GM12878 (cell line): ENCODE results near the gene JUN. TPM values are rescaled to one million over a fixed set of nuclear protein-coding genes. Genes with fewer than 3 reads are reported as not detected.
A peak's percentile ranks its signal among the peaks of the same experiment; 100 is the strongest.

Experiments
- ATAC-seq: fragments of 200-7000 bp; cut with Tn5 transposase; 3 replicates; pipeline ENCODE4 v1.9.1; 2020; ENCODE audit warnings: mild to moderate bottlenecking, moderate library complexity
- BruUV-seq: library from RNA; stranded (reverse); fragments of 400-500 nt; replicated peaks from 2 replicates; lab custom pipeline; 2021; lab: Mats Ljungman, UMichigan
- CTCF ChIA-PET: fragments of 300-600 bp; sonication (Branson Sonifier 250); formaldehyde crosslinking; extraction: SDS; loops from one replicate; lab custom pipeline; 2021; ENCODE audit warnings: inconsistent platforms; lab: Yijun Ruan, JAX
- POLR2A ChIA-PET: fragments of 350-600 bp; formaldehyde crosslinking; extraction: SDS; loops from one replicate; lab custom pipeline; 2021; ENCODE audit warnings: inconsistent platforms; lab: Charles Lee
- RAD21 ChIA-PET: fragments of 300-600 bp; sonication (Branson Sonifier 250); formaldehyde crosslinking; loops from one replicate; lab custom pipeline; 2023; ENCODE audit warnings: antibody characterized with exemption; ENCODE audit not compliant: unreplicated experiment; lab: Charles Lee
- SMC1A ChIA-PET: fragments of 300-600 bp; sonication (Branson Sonifier 250); formaldehyde crosslinking; loops from one replicate; lab custom pipeline; 2023; ENCODE audit not compliant: unreplicated experiment, uncharacterized antibody; lab: Charles Lee
- DNase-seq: peaks from one replicate; pipeline ENCODE4 v3.0.0-alpha.2; 2011; ENCODE audit warnings: low read depth, low spot score
- FAIRE-seq: peaks from 3 replicates; lab custom pipeline; 2011; peaks lifted over from hg19 to GRCh38; lab: Jason Lieb, UNC
- H2AFZ ChIP-seq: 2 replicates; pipeline ENCODE4 v1.6.0; 2011; ENCODE audit warnings: low read depth, low read length, control low read depth; ENCODE audit not compliant: control insufficient read depth
- H3K27ac ChIP-seq: 2 replicates; pipeline ENCODE4 v1.5.1; 2011; ENCODE audit warnings: control low read depth; ENCODE audit not compliant: control insufficient read depth, insufficient read depth
- H3K27me3 ChIP-seq, 2 experiments: replicated peaks in 1 of 2; 2 replicates each; pipeline versions ENCODE4 v1.6.0 to v1.6.1; 2011; ENCODE audit warnings: low read length in 1 of 2; ENCODE audit not compliant: control insufficient read depth in 2 of 2, insufficient read depth in 2 of 2
- H3K36me3 ChIP-seq, 2 experiments: 2 replicates each; pipeline ENCODE4 v1.5.1; 2011; ENCODE audit warnings: low read length in 1 of 2; ENCODE audit not compliant: control insufficient read depth in 2 of 2, insufficient read depth in 2 of 2
- H3K4me1 ChIP-seq: 2 replicates; pipeline ENCODE4 v1.6.1; 2011; ENCODE audit warnings: mild to moderate bottlenecking, low read length, moderate library complexity, mixed read lengths; ENCODE audit not compliant: control insufficient read depth, insufficient read depth
- H3K4me2 ChIP-seq: 2 replicates; pipeline ENCODE4 v1.6.0; 2011; ENCODE audit warnings: control low read depth; ENCODE audit not compliant: control insufficient read depth, insufficient read depth
- H3K4me3 ChIP-seq: fragments of 200-600 bp; sonication (generic); 2 replicates; pipeline ENCODE4 v1.5.1; 2016
- H3K79me2 ChIP-seq: 2 replicates; pipeline ENCODE4 v1.6.0; 2011; ENCODE audit warnings: low read length; ENCODE audit not compliant: control insufficient read depth, insufficient read depth
- H3K9ac ChIP-seq: 2 replicates; pipeline ENCODE4 v1.8.0; 2011; ENCODE audit warnings: low read length, control low read depth, mixed read lengths; ENCODE audit not compliant: control insufficient read depth, insufficient read depth
- H3K9me3 ChIP-seq: replicated peaks from 3 replicates; pipeline ENCODE4 v1.5.1; 2011; ENCODE audit warnings: mild to moderate bottlenecking, low read length; ENCODE audit not compliant: control insufficient read depth, insufficient read depth
- H4K20me1 ChIP-seq: 2 replicates; pipeline ENCODE4 v1.6.0; 2011; ENCODE audit not compliant: control insufficient read depth, insufficient read depth
- CBFB ChIP-seq: IDR thresholded peaks from 2 replicates; pipeline ENCODE4 v1.6.1; 2016; ENCODE audit warnings: antibody characterized with exemption, low read depth
- CBX5 ChIP-seq: sonication (generic); IDR thresholded peaks from 2 replicates; pipeline ENCODE4 v1.6.1; 2016; ENCODE audit warnings: low read depth, moderate library complexity, mild to moderate bottlenecking, inconsistent platforms
- DPF2 ChIP-seq: fragments of 450-650 bp; IDR thresholded peaks from 2 replicates; pipeline ENCODE4 v1.6.1; 2017; ENCODE audit warnings: mild to moderate bottlenecking
- IKZF2 ChIP-seq, 2 experiments: fragments of 450-650 bp; IDR thresholded peaks; 2 replicates each; pipeline ENCODE4 v1.6.1; 2017; ENCODE audit warnings: mild to moderate bottlenecking in 2 of 2, moderate library complexity in 2 of 2
- KDM1A ChIP-seq: fragments of 200-600 bp; sonication (generic); IDR thresholded peaks from 2 replicates; pipeline ENCODE4 v1.6.1; 2016; ENCODE audit warnings: borderline replicate concordance
- NBN ChIP-seq: fragments of 450-650 bp; IDR thresholded peaks from 2 replicates; pipeline ENCODE4 v1.6.1; 2016
- POLR2AphosphoS5 ChIP-seq: IDR thresholded peaks from 2 replicates; pipeline ENCODE4 v1.6.1; 2011; ENCODE audit warnings: mild to moderate bottlenecking, low read length, inconsistent platforms
- RB1 ChIP-seq: fragments of 450-650 bp; formaldehyde crosslinking; IDR thresholded peaks from 2 replicates; pipeline ENCODE4 v1.6.1; 2017; ENCODE audit warnings: mild to moderate bottlenecking, borderline replicate concordance
- RUNX3 ChIP-seq: IDR thresholded peaks from 2 replicates; pipeline ENCODE4 v1.6.1; 2012; ENCODE audit warnings: low read length, inconsistent platforms
- TBL1XR1 ChIP-seq: IDR thresholded peaks from 2 replicates; pipeline ENCODE4 v1.6.1; 2012; ENCODE audit warnings: low read depth, low read length, improper control_type of control experiment
- ZSCAN29 ChIP-seq: fragments of 450-650 bp; IDR thresholded peaks from 2 replicates; pipeline ENCODE4 v1.6.1; 2017; ENCODE audit warnings: mild to moderate bottlenecking, moderate library complexity
- WGBS: methylation state at CpG from one replicate; pipeline ENCODE4 v1.1.6; 2016; ENCODE audit warnings: low lambda C conversion rate; ENCODE audit not compliant: insufficient replicate concordance, insufficient coverage; ENCODE audit errors: missing lambda C conversion rate; 5-methylcytosine and 5-hydroxymethylcytosine counted together
- in situ Hi-C: fragments of 300-500 bp; cut with MboI; formaldehyde crosslinking; loops from 9 replicates; pipeline ENCODE4 v1.14.3; 2018; ENCODE audit warnings: mixed read lengths
- intact Hi-C: fragments of 100-400 bp; cut with micrococcal nuclease; formaldehyde crosslinking; loops from one replicate; pipeline ENCODE4 v1.14.2; 2022; ENCODE audit not compliant: unreplicated experiment
- polyA plus RNA-seq, 11 experiments: library from polyadenylated mRNA; depleted of rRNA in 4 of 11; unstranded in 6 of 11; stranded (reverse) in 5 of 11; fragments of >200 nt; fragmentation: Nextera tagmentation in 4 of 11; fragmentation: Illumina TruSeq in 1 of 11; extraction: Ambion mirVana in 4 of 11; extraction: Trizol in 1 of 11; gene quantifications; 1 replicate in 1 of 11; 2 replicates in 10 of 11; pipeline versions ENCODE4 v1.2.1 to v1.2.3, GENCODE V29; 2011 to 2016; ENCODE audit warnings: inconsistent platforms in 2 of 11, missing spikeins in 2 of 11, low read depth in 1 of 11
- total RNA-seq, 4 experiments: library from RNA; depleted of rRNA in 3 of 4; stranded (reverse); fragments of >200 nt in 3 of 4; fragmentation: Illumina TruSeq in 1 of 4; extraction: Trizol in 1 of 4; gene quantifications; 2 replicates each; pipeline versions ENCODE4 v1.2.1 to v1.2.3, GENCODE V29; 2013 to 2021
- TF ChIP-seq, protein P1 (sequence below): IDR thresholded peaks from 2 replicates; pipeline ENCODE4 v1.6.1; 2012; ENCODE audit warnings: improper control_type of control experiment, low read depth, low read length; ENCODE audit not compliant: insufficient replicate concordance
- TF ChIP-seq, protein P2 (sequence below): fragments of 450-650 bp; IDR thresholded peaks from 2 replicates; pipeline ENCODE4 v1.6.1; 2016; ENCODE audit warnings: mild to moderate bottlenecking
- TF ChIP-seq, protein P3 (sequence below): fragments of 150-350 bp; IDR thresholded peaks from 2 replicates; pipeline ENCODE4 v1.6.1; 2016; ENCODE audit warnings: low read depth, low read length

The JUN gene
- total and polyA plus RNA-seq, 10 of the 15 experiments (the other 5 are each of a cell fraction or from before 2014, with no cell fraction given), result 0.18 to 8.4 (median 2.8) TPM

DNA sequence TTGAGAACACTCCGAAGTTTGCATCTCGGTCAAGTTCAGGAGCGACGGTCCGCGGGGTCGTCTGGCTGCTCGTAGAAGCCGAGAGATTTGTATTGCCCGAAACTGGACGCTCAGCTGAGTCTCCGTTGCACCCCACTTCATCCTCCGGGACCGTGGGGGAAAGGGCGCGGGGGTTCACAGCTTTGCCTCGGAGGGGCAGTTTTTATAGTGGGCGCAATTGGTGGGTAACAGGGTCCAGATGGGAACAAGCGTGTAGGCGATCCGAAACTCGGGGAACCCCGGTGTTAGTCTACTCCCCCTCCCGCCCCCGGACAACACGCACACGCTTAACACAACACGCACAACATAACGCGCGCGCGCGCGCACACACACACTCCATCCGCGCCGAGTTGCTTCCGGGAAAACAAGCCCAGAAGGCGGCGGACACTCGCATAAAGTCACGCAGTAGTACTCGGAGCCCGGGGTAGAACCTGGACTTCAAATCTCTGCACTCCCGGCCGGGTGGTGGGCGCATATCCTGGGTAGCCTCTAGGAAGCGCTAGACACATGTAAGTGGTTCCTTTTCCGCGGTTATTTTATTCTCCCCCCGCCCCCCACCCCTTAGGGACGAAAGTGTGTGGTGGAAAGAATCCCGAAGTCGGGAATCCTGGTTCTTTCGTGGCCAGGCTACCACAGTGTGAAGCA is 1.1 kb upstream of the JUN start:
- Histone ChIP-seq H3K36me3 (no peaks in the 10 kb centered on the region), H3K4me3 (peak overlapping the region; percentile 86), H2AFZ (peak overlapping the region; percentile 79), H3K4me2 (peak overlapping the region; percentile 99), H4K20me1 (no peaks in the 10 kb centered on the region), H3K27me3 (no peaks in the 10 kb centered on the region), H3K27ac (peak overlapping the region; percentile 90), H3K4me1 (peaks cover 11% of the 10 kb centered on the region), H3K79me2 (peaks cover 6% of the 10 kb centered on the region), H3K9ac (peak overlapping the region; percentile 97), H3K9me3 (peaks cover 3% of the 10 kb centered on the region; the same call in 1 of the 3 replicates)
- FAIRE-seq (no peak), ATAC-seq (peak; percentile 25), DNase-seq (no peak)
- POLR2A ChIA-PET, result interaction anchor here (0.6 to 1.3 kb wide), 4 partner anchors 11 to 261 kb away, joined by 3 read pairs; no protein-coding TSS in a partner anchor
- in situ Hi-C loops (loop anchor here (10.0 kb wide), 1 partner anchor 510 kb away; the partner anchor contains the start of gene FGGY), intact Hi-C loops (loop anchor here (1.0 to 5.0 kb wide), 9 partner anchors 31 to 914 kb away; partner anchors contain the start of gene FGGY)
- RAD21 ChIA-PET, result interaction anchor here (0.6 to 4.9 kb wide), 11 partner anchors 31 to 1030 kb away, joined by 3 to 43 read pairs (median 5); partner anchors contain the start of gene HOOK1
- WGBS, result under 1% methylated on average over 53 of the region's 56 CpGs
- SMC1A ChIA-PET, result interaction anchor here (0.9 to 8.4 kb wide), 10 partner anchors 11 to 971 kb away, joined by 3 to 64 read pairs (median 3); no protein-coding TSS in a partner anchor
- CTCF ChIA-PET, result interaction anchor here (0.6 to 3.0 kb wide), 11 partner anchors 11 to 914 kb away, joined by 3 to 22 read pairs (median 4); no protein-coding TSS in a partner anchor
- no TSS peak for BruUV-seq
- peak; percentile 14; the same call in 1 of the 2 replicates for TF ChIP-seq CBFB
- peak; percentile 75 to 81 for TF ChIP-seq IKZF2 (IDR thresholded peaks at IDR 0.05)
- no peak for TF ChIP-seq CBX5
- TF ChIP-seq, protein P1, sequence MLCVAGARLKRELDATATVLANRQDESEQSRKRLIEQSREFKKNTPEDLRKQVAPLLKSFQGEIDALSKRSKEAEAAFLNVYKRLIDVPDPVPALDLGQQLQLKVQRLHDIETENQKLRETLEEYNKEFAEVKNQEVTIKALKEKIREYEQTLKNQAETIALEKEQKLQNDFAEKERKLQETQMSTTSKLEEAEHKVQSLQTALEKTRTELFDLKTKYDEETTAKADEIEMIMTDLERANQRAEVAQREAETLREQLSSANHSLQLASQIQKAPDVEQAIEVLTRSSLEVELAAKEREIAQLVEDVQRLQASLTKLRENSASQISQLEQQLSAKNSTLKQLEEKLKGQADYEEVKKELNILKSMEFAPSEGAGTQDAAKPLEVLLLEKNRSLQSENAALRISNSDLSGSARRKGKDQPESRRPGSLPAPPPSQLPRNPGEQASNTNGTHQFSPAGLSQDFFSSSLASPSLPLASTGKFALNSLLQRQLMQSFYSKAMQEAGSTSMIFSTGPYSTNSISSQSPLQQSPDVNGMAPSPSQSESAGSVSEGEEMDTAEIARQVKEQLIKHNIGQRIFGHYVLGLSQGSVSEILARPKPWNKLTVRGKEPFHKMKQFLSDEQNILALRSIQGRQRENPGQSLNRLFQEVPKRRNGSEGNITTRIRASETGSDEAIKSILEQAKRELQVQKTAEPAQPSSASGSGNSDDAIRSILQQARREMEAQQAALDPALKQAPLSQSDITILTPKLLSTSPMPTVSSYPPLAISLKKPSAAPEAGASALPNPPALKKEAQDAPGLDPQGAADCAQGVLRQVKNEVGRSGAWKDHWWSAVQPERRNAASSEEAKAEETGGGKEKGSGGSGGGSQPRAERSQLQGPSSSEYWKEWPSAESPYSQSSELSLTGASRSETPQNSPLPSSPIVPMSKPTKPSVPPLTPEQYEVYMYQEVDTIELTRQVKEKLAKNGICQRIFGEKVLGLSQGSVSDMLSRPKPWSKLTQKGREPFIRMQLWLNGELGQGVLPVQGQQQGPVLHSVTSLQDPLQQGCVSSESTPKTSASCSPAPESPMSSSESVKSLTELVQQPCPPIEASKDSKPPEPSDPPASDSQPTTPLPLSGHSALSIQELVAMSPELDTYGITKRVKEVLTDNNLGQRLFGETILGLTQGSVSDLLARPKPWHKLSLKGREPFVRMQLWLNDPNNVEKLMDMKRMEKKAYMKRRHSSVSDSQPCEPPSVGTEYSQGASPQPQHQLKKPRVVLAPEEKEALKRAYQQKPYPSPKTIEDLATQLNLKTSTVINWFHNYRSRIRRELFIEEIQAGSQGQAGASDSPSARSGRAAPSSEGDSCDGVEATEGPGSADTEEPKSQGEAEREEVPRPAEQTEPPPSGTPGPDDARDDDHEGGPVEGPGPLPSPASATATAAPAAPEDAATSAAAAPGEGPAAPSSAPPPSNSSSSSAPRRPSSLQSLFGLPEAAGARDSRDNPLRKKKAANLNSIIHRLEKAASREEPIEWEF, result peak; percentile 12
- TF ChIP-seq POLR2AphosphoS5, result peak; percentile 68
- peak; percentile 60; the same call in 1 of the 2 replicates for TF ChIP-seq DPF2
- no peak for TF ChIP-seq KDM1A
- TF ChIP-seq RUNX3, result peak; percentile 42
- no peak for TF ChIP-seq TBL1XR1
- no peak for TF ChIP-seq NBN
- 0 out of 2 replicates have a peak, but pooled peaks have one; percentile 14 for TF ChIP-seq RB1
- TF ChIP-seq, protein P2, sequence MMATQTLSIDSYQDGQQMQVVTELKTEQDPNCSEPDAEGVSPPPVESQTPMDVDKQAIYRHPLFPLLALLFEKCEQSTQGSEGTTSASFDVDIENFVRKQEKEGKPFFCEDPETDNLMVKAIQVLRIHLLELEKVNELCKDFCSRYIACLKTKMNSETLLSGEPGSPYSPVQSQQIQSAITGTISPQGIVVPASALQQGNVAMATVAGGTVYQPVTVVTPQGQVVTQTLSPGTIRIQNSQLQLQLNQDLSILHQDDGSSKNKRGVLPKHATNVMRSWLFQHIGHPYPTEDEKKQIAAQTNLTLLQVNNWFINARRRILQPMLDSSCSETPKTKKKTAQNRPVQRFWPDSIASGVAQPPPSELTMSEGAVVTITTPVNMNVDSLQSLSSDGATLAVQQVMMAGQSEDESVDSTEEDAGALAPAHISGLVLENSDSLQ, result no peak
- TF ChIP-seq, protein P3, sequence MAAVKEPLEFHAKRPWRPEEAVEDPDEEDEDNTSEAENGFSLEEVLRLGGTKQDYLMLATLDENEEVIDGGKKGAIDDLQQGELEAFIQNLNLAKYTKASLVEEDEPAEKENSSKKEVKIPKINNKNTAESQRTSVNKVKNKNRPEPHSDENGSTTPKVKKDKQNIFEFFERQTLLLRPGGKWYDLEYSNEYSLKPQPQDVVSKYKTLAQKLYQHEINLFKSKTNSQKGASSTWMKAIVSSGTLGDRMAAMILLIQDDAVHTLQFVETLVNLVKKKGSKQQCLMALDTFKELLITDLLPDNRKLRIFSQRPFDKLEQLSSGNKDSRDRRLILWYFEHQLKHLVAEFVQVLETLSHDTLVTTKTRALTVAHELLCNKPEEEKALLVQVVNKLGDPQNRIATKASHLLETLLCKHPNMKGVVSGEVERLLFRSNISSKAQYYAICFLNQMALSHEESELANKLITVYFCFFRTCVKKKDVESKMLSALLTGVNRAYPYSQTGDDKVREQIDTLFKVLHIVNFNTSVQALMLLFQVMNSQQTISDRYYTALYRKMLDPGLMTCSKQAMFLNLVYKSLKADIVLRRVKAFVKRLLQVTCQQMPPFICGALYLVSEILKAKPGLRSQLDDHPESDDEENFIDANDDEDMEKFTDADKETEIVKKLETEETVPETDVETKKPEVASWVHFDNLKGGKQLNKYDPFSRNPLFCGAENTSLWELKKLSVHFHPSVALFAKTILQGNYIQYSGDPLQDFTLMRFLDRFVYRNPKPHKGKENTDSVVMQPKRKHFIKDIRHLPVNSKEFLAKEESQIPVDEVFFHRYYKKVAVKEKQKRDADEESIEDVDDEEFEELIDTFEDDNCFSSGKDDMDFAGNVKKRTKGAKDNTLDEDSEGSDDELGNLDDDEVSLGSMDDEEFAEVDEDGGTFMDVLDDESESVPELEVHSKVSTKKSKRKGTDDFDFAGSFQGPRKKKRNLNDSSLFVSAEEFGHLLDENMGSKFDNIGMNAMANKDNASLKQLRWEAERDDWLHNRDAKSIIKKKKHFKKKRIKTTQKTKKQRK, result no peak
- no peak for TF ChIP-seq ZSCAN29
